GM12864 (cell line): ENCODE measurements around the gene ETV6.

ENCODE experiments used
- DNase-seq: peaks from one replicate; pipeline ENCODE4 v3.0.0-alpha.2; 2011; ENCODE audit warnings: low read depth
- H3K4me3 ChIP-seq: 2 replicates; pipeline ENCODE4 v1.5.1; 2011; ENCODE audit warnings: mild to moderate bottlenecking, low read depth, low read length, control low read depth
- TF ChIP-seq, protein P1 (sequence below): IDR thresholded peaks from 2 replicates; pipeline ENCODE4 v1.5.1; 2011; ENCODE audit warnings: low read depth, mild to moderate bottlenecking, moderate library complexity, low read length, control low read depth, inconsistent platforms; ENCODE audit errors: missing control alignments

ETV6 gene

DNA sequence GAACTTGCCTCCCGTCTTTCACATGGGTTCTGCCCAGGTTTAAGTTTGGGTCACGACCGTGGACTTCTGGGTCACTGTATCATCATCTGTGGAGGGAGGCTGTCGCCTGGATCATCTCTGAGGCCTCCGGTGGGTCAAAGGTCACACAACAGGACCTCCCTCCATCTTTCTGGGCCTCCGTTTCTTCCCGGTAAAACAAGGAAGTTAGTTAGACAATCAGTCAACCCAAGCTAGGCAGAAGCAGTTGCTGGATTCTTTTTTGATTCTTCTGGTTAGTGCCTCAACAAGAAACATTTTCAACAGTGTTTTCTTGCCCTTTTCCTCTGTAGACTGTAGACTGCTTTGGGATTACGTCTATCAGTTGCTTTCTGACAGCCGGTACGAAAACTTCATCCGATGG, 234.6 kb downstream of the ETV6 start:
- no peak overlapping the region for H3K4me3 ChIP-seq
- no peak for DNase-seq
- TF ChIP-seq, protein P1, sequence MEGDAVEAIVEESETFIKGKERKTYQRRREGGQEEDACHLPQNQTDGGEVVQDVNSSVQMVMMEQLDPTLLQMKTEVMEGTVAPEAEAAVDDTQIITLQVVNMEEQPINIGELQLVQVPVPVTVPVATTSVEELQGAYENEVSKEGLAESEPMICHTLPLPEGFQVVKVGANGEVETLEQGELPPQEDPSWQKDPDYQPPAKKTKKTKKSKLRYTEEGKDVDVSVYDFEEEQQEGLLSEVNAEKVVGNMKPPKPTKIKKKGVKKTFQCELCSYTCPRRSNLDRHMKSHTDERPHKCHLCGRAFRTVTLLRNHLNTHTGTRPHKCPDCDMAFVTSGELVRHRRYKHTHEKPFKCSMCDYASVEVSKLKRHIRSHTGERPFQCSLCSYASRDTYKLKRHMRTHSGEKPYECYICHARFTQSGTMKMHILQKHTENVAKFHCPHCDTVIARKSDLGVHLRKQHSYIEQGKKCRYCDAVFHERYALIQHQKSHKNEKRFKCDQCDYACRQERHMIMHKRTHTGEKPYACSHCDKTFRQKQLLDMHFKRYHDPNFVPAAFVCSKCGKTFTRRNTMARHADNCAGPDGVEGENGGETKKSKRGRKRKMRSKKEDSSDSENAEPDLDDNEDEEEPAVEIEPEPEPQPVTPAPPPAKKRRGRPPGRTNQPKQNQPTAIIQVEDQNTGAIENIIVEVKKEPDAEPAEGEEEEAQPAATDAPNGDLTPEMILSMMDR, result no peak

DNA sequence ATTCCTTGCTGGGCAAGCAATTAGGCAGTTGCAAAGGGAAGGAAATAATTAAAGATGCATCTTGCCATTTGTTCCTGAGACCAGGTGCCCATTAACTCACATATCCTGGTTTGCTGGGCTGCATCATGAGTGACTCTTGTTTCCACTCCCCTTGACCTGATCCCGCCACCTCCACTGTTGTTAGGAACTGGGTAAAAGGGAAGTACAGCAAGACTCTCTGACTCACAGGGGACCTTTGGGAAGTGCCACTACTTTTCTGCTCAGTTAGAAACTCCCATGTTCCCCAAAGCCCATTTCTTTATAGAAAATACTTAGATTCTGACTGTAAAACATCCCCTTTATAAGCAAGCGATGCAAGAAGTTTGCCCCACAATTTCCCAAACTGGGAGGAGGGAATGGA, 235.2 kb downstream of the ETV6 start:
- no peak overlapping the region for H3K4me3 ChIP-seq
- DNase-seq, result no peak
- TF ChIP-seq, protein P1, result no peak

DNA sequence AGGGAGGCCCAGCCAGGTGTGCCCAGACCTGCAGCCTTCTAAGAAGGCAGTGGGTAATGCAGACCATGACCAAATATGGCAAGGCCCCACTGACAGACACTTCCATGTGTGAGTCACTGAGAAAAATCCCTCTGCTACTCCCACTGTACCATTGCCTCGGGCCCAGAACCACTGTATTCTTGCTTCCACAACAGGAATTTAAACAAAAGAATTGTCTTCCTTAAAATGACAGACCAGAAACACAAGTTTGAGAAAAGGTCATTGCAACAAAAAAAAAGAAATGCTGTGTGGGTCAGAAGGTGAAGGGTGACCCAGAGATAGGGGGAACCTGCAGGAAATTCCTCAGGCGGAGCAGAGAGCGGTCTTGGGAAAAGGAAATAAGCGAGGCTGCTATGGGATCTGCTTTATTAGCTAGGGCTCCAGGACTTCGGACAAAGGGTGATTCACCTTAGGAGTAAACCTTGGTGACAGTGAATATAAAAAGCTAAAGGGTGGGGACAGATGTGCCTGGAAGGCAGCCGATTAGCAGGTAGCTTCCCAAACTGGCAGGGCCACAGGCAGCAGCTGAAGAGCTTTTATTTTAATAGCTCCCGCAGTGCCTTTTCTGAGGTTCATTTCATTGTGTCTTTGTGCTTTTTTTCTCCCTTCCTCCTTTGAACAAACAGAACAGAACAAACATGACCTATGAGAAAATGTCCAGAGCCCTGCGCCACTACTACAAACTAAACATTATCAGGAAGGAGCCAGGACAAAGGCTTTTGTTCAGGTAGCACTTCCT, 236.0 kb downstream of the ETV6 start:
- H3K4me3 ChIP-seq, result no peak overlapping the region
- no peak for DNase-seq
- TF ChIP-seq, protein P1, result no peak

DNA sequence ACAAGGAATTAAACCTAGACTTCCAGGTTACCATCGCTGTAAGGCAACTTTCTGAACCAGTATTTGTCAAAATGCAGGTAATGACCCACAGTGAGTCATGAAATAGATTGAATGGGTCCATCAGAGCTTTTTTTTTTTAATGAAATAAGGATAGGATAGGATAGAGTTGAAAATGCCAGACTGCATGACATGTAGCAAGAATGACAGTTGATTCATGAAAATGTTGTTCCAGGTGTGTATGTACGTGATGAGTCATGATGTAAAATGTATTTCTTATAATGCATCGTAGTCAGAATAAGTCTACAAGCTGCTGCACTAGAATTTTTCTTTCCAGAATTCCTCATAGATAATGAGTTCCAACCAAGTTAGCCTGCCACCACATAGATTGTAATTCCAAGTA, 236.9 kb downstream of the ETV6 start:
- TF ChIP-seq, protein P1, result no peak
- no peak overlapping the region for H3K4me3 ChIP-seq
- DNase-seq, result no peak

DNA sequence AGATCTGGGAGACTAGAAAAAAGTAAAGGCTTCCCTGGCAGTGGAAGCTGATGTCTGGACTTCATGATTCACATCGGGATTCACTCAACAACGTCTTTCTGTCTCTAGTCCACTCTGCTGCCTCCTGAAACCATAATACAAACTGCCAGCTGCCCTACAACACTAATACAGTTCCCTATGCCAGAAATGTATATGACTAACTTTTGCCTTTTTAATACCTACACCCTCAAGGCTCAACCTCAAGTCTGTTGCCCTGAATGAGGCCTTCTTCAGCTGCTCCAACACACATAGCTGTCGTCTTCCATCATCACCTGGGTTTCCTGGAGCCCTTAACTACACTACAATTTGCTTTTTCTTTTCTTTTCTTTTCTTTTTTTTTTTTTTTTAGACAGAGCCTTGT, 238.6 kb downstream of the ETV6 start:
- no peak for DNase-seq
- TF ChIP-seq, protein P1, result no peak
- H3K4me3 ChIP-seq, result no peak overlapping the region

DNA sequence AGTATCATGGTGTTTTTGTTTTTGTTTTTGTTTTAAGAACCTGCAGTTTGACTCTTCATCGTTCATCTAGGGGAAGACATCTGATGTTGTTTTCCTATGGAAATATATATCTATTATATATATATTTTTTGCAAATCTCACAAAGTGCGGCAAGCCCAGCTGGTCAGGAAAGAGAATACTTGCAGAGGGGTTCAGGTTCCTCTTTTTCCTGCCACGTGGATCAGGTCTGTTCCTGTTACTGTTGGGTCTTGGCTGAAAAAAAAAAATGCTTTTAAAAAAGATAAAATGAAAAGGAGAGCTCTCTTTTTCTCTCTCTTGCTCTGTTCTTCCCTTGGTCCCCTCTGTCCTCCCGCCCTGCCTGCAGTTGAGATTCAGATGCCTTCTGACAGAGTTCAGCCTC, 241.9 kb downstream of the ETV6 start:
- no peak overlapping the region for H3K4me3 ChIP-seq
- TF ChIP-seq, protein P1, result no peak
- DNase-seq, result no peak
